Kidney epithelial cell (primary cell): ENCODE measurements around the gene MAD1L1. TPM values are rescaled to one million over a fixed set of nuclear protein-coding genes. Genes with fewer than 3 reads are reported as not detected.

Experiments
- DNase-seq: peaks from one replicate; pipeline ENCODE4 v3.0.0-alpha.2; 2010; ENCODE audit warnings: low read depth
- H3K27me3 ChIP-seq: 2 replicates; pipeline ENCODE4 v1.6.0; 2011; ENCODE audit warnings: low read length; ENCODE audit not compliant: control insufficient read depth, insufficient read depth
- H3K36me3 ChIP-seq: 2 replicates; pipeline ENCODE4 v1.5.1; 2011; ENCODE audit warnings: low read length; ENCODE audit not compliant: control insufficient read depth, insufficient read depth
- H3K4me3 ChIP-seq: 2 replicates; pipeline ENCODE4 v1.5.1; 2011; ENCODE audit warnings: low read depth, mild to moderate bottlenecking, control low read depth, low read length
- total RNA-seq: library from RNA; depleted of rRNA; stranded (reverse); fragments of >200 nt; gene quantifications from 2 replicates; pipeline ENCODE4 v1.2.3, GENCODE V29; 2015
- TF ChIP-seq, protein P1 (sequence below): IDR thresholded peaks from 2 replicates; pipeline ENCODE4 v1.5.1; 2011; ENCODE audit warnings: mild to moderate bottlenecking, moderate library complexity, low read length, control low read depth, inconsistent platforms; ENCODE audit not compliant: insufficient read depth, poor library complexity, severe bottlenecking

MAD1L1 gene
- total RNA-seq, 1 donor from 2014 or later: 61.2 TPM

GRCh38 chr7:2006231-2006771, 226.4 kb downstream of the MAD1L1 start:
- no peak overlapping the region for H3K4me3 ChIP-seq
- no peak for DNase-seq
- no peaks in the 10 kb centered on the region for H3K27me3 ChIP-seq
- no peaks in the 10 kb centered on the region for H3K36me3 ChIP-seq
- TF ChIP-seq, protein P1, sequence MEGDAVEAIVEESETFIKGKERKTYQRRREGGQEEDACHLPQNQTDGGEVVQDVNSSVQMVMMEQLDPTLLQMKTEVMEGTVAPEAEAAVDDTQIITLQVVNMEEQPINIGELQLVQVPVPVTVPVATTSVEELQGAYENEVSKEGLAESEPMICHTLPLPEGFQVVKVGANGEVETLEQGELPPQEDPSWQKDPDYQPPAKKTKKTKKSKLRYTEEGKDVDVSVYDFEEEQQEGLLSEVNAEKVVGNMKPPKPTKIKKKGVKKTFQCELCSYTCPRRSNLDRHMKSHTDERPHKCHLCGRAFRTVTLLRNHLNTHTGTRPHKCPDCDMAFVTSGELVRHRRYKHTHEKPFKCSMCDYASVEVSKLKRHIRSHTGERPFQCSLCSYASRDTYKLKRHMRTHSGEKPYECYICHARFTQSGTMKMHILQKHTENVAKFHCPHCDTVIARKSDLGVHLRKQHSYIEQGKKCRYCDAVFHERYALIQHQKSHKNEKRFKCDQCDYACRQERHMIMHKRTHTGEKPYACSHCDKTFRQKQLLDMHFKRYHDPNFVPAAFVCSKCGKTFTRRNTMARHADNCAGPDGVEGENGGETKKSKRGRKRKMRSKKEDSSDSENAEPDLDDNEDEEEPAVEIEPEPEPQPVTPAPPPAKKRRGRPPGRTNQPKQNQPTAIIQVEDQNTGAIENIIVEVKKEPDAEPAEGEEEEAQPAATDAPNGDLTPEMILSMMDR: no peak

DNA sequence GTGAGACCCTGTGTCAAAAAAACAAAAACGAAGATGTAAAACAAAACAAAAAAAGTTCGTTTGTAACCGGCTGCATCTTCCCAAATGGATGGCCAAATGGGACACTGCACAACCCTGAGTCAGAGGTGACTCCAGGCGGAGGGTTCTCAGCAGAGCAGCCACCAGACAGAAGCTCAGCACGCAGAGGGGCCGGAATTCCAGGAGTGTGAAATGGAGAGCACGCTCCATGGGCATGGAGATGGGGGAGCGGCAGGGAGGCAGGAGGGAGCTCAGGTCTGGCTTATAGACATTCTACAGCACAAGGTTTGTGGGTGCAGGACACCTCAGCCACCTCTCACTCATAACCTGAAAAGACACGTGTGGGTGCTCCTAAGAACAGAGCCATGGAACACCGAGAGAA, 227.0 kb downstream of the MAD1L1 start:
- Histone ChIP-seq H3K4me3 (no peak overlapping the region), H3K27me3 (no peaks in the 10 kb centered on the region), H3K36me3 (no peaks in the 10 kb centered on the region)
- TF ChIP-seq, protein P1: no peak
- no peak for DNase-seq

DNA sequence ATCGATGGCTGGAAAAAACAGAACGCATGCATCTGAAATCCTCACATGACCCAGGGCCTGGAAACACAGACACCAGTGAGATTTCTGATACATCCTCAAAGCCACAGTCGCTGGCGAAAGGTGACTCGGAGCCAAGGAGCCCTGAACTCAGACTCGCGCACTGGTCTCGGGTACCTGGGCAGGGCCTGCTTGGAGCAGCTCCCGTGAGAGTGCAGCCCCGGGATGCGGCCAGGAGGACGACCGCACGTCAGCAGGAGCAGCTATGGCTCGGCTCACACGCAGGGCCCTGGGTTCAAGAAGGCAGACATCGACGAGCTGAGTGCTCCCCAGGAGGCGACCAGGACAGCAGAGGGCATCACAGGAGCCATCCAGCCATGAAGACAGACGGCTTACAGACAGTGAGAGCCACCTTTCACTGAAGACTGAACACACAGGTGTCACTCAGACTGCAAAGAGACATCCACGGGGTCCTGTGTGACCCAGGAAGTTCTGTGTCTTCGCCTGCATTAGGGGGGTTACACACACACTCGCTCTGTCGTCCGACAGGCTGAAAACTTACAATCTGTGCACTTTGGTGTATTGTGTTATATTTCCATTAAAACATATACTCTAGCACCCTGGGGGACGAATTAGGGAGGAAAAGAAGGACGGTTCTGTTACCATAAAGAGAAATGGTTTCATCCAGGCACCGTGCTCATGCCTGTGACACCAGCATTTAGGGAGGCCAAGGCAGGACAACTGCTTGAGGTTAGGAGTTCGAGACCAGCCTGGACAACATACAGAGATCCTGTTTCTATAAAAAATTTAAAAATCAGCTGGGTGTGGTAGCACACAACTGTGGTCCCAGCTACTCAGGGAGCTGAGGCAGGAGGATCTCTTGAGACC, 227.7 kb downstream of the MAD1L1 start:
- H3K27me3 ChIP-seq: no peaks in the 10 kb centered on the region
- TF ChIP-seq, protein P1: no peak
- no peak for DNase-seq

DNA sequence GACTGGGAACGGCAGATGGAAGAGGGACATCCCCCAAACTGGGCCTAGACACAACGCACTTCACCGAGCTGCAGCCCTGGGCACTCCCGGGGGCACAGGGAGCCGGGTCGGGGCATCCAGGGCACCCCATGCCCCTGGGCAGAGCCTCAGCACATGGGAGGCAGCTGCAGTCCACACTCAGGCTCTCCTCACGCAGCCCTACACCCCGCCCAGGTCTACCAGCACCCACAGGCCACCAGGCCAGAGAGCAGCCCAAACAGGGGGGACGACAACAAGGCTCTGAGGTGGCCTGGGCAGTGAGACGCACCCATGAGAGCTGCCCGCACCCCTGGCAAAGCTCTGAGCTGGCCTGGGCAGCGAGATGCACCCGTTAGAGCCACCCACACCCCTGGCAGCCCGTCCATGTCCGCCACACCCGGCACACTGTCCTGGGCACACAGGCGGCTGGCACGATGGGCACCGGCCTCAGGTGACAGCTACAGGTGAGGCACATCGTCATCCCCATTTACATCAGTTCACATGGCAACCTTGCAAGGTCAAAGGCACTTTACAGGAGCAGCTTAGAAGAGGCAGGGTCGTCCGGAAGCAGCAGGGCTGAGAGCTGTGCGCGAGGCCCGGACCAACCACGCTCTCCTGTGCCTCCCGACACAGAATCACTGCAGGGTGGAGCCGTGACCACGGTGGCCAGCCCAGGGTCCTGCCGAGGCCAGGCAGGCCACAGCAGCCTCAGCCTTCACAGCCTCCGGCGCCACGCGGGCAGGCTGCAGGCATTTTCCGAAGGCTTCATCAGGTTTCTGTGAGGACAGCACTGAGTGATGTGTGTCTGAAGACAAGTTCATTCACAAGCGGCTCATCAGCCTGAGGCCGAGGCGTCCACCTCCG, 228.6 kb downstream of the MAD1L1 start:
- no peak for DNase-seq
- Histone ChIP-seq H3K36me3 (no peaks in the 10 kb centered on the region), H3K4me3 (no peak overlapping the region), H3K27me3 (no peaks in the 10 kb centered on the region)
- TF ChIP-seq, protein P1: no peak

More for the DNA sequence above, 227.7 kb downstream of the MAD1L1 start:
- H3K4me3 ChIP-seq: no peak overlapping the region
- no peaks in the 10 kb centered on the region for H3K36me3 ChIP-seq

DNA sequence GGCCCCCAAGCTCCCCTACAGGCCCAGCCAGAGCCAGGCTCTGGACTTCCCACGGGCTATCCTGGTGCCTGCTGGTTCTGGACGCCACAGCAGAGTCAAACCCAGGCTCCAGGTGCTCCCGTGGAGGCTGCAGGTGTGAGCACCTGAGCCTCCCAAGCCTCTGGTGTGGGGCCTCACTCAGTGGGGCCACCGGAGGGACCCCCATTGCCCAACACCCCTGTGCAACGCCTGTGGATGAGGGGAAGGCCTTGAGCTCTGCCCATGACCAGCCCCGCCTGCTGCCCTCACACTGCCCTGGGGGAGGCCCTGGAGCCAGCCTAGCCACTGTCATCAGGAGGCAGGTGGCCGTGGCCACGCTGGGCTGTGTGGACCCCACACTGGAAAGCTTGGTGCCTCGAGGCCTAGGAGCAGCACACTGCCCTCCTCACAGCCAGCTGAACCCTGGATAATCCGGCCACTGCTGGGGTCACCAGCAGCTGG, 229.3 kb downstream of the MAD1L1 start:
- no peak for DNase-seq
- Histone ChIP-seq H3K4me3 (no peak overlapping the region), H3K27me3 (no peaks in the 10 kb centered on the region), H3K36me3 (no peaks in the 10 kb centered on the region)
- TF ChIP-seq, protein P1: no peak
